Head of caudate nucleus (tissue), 42 donors: ENCODE data around the gene EFNA4.
"Not testable (repeated sequence)": the region's sequence is repeated elsewhere in the genome, so short reads cannot be mapped to it uniquely, and the experiment has no call there.

ENCODE experiments used
- DNase-seq, 42 donors: peaks; one replicate each; pipeline versions ENCODE4 v3.0.0 to v3.0.0-alpha.2; 2020 to 2021; ENCODE audit warnings: mixed read lengths in 7 of 42
- intact Hi-C: fragments of 100-400 bp; cut with DNase I; formaldehyde crosslinking; loops from one replicate; pipeline ENCODE4 v1.15.0; 2022

The EFNA4 gene

DNA sequence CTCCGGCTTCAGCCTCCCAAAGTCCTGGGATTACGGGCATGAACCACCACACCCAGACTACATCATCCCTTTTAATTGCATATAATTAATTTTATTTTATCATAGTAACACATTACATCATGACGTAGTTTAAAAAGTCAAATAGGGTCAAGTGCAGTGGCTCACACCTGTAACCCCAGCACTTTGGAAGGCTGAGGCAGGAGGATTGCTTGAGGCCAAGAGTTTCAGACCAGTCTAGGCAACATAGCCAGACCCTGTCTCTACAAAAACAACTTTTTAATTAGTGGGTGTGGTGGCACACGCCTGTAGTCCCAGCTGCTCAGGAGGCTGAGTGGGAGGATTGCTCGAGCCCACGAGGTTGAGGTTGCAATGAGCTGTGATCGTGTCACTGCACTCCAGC is 35.8 kb downstream of the EFNA4 start:
- intact Hi-C loops = no loop called here
- DNase-seq = no peak

DNA sequence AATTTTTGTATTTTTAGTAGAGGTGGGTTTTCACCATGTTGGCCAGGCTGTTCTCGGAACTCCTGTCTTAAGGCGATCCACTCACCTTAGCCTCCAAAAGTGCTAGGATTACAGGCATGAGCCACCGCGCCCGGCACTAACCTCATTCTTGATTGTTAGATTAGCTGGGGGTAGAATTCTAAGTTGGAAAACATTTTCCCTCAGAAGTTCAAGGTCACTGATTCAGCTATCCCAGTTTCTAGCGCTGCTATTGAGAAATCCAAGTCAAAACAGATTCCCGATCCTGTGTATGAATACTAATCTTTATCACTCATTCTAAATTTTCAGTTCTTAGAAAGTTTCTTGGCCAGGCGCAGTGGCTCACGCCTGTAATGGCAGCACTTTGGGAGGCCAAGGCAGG is 39.8 kb downstream of the EFNA4 start:
- DNase-seq = no peak
- intact Hi-C loops = no loop called here

DNA sequence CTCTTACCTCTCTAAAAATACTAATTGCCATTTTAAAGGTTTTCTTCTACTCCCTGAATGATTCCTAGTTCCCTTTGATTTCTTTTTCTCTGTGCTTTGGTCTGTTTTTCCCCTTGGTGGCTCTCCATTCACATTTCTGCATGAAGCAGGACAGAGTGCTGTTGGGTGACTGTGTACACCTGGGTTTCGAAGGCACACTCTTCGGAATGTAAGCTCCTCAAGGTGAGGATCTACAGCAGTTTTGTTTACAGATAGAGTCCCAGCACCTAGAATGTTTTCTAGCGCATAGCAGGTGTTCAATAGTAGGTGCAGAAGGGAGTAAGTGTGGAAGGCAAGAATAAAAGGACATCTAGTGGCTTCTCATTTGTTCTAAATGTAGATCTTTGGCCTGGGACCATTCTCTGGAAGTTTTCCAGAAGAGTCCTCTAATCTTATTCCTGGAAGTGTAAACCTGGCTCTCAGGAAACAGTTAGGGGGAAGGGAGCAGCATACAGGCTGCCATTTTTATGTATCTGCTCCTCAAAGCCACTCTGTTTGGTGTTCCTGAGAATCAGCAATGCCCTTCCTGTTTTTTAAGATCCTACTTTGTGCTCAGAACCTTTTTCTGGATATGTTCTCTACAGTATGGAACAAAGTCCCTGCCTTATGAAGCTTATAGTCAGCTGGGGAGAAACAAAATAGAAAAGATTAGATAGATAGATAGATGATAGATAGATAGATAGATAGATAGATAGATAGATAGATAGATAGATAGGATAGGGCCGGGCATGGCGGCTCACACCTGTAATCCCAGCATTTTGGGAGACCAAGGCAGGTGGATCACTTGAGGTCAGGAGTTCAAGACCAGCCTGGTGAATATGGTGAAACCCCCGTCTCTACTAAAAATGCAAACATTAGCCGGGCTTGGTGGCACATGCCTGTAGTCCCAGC is 41.3 kb downstream of the EFNA4 start:
- intact Hi-C loops = no loop called here
- DNase-seq = no peak

DNA sequence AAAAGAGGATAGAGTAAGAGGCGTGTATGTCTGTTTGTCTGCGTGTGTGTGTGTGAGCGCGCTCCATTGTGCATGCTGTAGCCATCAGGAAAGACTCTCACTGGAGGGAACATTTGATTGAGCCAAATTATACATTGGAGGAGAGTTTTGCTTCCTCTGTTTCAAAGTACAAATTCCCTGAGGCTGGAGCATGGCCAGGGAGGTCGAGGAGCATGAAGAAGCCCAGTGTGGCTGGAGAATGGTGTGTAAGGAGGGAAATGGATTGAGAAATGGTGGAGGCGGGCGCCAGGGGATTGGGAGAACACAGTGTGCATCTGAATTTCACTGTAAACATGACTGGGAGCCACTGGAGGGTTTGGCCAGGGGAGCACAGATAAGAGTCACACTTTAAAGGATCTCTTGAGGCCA is 42.1 kb downstream of the EFNA4 start:
- intact Hi-C loops = no loop called here
- no peak for DNase-seq

DNA sequence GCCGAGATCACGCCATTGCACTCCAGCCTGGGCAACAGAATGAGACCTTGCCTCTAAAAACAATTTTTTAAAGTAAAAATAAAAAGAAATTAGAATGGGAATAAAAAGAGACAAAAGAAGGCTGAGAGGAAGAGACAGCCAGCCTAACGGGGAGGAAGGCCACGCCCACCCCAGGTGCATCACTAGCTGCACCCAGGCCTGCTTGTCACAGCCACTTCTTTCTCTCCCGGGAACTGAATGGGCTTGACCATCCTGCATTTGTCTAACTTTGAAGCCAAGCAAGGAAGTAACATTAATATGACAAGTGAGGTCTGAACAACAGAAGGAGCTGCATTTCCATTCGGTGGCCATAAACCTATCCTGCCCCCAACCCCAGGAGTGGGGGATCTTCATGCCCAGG is 43.3 kb downstream of the EFNA4 start:
- intact Hi-C loops = no loop called here
- no peak for DNase-seq

DNA sequence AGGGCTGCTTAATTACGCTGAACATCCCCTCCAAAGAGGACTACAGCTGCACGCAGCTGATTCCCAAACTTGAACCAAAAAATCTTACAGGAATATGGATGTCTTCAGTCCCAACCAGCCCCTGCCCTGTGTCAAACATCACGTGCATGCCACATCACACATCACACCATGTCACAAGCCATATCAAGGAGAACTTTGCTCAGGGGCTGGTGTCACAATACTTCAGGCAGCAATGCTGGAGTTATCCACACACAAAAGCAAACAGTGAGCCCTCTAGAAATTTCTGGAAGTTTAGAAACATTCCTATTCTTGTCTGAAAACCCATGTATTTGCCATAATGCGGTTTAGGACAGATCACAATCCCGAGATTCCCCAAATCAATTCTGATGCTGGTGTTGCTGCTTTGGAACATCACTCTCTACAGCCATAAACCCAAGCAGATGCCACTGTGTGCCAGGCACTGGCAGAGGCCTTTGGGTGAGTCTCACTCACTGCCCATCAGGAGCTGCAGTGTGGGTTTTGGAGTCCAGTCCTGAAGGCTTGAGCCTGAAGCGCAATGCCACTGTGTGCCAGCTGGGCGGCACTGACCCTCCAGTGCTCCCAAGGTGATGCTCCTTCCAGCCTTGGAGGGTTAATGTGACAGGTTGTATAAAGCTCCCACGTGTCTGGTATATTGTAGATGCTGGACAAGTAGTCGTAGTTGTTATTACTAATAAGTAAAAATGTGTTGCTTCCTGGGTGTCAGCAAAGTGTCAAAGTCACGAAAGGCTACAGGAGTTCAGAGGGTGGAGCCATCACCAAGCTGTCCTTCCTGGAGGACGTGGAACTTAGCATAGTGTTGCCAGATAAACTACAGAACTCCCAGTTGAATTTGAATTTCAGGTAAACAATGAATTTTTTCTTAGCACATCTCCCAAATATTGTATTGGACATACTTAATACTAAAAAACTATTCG is 44.0 kb downstream of the EFNA4 start:
- intact Hi-C loops = no loop called here
- DNase-seq = no peak

DNA sequence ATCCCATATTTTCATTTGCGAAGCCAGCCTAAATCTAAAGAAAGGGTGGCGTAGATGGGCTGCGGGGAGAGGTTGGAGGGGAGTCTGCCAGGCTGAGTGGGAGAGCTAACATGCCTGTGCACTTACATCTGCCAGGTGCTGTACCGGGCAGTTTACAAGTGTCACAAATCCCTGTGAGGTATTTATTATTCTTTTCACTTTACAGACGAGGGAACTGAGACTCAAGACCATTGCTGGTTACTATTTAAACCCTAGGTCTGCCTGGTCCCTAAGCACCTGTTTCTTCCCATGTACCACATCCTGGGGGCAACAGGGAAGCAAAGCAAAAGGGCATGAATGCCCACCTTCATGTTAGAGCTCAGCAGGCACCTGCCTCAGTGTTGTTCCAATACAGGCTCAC is 44.8 kb downstream of the EFNA4 start:
- DNase-seq = no peak
- intact Hi-C loops = no loop called here

DNA sequence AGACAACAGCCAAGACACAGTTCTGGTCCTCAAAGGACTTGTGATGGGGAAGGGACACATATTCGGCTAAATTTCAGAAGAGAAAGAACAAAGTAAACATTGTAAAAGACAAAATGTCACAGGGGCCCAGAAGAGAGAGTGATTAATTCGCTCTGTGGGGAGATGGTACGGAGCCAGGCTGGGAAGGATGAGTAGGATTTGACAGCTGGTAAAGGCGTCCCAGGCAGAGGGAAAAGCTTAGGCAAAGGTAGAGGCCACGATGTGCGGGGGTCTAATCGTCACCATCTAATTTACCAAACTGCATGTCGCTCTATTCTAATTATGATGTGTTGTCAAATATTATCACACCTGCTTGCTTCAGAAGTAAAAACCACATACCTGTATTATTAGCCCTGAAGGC is 46.8 kb downstream of the EFNA4 start:
- no peak for DNase-seq
- intact Hi-C loops = no loop called here

DNA sequence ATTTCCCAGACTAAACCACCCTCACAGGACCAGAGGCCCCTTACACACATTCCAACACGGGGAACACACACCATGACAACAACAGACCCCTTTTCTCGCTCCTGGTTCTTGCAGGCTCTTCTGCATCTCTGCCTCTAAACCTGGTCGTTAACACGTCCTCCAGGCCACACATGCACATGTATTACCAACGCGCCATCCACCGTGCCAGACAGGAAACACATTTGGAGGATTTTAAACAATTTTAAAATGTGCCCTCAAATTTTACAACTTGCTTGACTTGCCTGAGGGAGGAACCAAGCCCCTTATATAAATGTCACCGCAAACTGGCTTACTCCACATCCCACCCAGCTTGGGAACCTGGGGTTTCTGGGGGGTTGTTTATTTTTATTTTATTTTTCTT is 47.3 kb downstream of the EFNA4 start:
- intact Hi-C loops = no loop called here
- no peak for DNase-seq

DNA sequence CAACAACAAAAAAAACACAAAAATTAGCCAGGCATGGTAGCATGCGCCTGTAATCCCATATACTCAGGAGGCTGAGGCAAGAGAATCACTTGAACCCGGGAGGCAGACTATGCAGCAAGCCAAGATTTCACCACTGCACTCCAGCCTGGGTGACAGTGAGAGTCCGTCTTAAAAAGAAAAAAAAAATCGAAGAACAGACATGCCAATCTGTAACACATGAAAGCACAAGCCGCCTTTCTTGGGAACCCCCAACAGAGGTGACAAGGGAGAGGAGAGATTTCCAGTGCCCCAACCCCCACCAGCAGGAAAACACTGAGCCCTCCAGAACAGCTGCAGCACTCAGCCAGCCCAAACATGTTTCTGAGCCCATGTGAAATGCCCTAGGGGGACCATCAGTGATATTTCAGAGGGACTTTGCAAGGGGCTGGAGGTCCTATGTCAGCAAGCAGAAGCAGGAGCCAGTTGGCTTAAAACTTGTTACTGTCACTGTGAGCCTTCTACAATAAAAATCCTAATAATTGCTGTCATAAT is 50.0 kb downstream of the EFNA4 start:
- intact Hi-C loops = no loop called here
- no peak for DNase-seq

DNA sequence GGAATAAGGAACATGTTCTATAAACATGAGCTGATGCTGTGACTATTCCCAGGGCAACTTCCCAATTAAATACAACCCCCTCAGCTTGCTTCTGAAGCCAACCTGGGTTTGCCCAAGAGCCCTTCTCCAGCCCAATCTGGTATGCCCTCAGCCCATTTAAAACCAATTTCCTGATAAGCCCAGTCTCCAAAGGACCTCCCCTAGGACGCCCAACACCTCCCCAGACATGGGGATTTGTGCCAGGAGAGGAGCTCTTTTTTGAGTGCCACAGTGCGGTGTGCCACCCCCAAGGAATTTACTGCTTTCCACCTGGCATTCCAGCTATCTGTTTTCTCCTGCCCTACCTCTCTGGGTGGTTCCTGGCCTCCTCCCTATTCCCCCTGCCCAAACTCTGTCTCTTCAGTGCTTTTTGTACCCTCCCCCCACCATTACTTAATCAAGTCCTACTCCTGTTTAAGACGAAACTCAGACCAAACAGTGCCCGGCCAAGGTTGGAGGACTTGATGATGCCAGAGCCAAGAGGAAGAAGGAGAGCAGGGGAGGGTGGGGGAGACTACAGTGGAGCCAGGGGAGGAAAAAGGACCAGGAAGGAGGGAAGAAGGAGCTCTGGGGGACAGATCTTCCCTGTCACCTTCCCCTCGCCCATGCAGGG is 52.7 kb downstream of the EFNA4 start:
- no peak for DNase-seq
- intact Hi-C loops = no loop called here

DNA sequence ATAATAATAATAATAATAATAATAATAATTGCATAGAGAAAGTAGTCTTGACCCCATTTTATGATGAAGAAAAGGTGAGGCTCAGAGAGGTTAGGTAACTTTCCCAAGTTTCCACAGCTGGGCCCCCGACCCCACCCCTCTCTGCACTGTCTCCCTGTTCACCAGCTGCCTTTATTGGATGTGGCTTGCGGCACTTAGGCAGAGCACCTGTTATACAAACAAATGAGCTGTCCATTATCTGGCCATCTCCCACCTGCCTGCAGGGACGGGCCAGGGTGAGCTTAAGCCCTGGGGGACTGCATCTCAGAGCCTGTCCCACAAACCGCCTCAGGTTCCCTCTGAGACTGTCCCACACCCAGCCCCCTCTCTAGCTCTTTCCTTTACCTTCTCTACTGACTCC is 54.1 kb downstream of the EFNA4 start:
- intact Hi-C loops = no loop called here
- DNase-seq = no peak

DNA sequence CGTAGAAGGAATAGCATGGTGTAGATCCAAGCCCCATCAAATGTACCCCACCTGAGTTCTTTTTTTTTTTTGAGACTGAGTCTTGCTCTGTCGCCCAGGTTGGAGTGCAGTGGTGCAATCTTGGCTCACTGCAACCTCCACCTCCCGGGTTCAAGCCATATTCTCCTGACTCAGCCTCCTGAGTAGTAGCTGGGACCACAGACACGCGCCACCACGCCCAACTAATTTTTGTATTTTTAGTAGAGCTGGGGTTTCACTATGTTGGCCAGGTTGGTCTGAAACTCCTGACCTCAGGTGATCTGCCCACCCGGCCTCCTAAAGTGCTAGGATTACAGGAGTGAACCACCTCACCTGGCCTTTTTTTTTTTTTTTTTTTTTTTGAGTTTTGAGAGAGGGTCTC is 54.5 kb downstream of the EFNA4 start:
- DNase-seq, intact Hi-C loops: not testable (repeated sequence)
